ENCODE results near the gene SELE.

Gene SELE

DNA sequence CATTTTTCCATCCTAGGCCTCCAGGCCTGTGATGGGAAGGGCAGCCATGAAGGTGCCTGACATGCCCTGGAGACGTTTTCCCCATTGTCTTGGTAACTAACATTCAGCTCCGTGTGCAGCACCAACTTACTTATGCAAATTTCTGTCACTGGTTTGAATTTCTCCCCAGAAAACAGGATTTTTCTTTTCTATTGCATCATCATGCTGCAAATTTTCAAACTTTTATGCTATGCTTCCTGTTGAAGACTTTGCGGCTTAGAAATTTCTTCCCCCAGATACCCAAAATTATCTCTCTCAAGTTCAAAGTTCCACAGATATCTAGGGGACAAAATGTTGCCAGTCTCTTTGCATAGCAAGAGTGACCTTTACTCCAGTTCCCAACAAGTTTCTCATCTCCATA, 25.2 kb upstream of the SELE start:
- no peak for TF ChIP-seq TAF1 (IDR thresholded peaks at IDR 0.05; ENCODE audit: borderline replicate concordance, insufficient read depth, low read length)
- no peak for TF ChIP-seq SIN3A (IDR thresholded peaks at IDR 0.05; ENCODE audit: borderline replicate concordance, insufficient read depth, low read length)
- no peak for TF ChIP-seq POLR2AphosphoS5 (IDR thresholded peaks at IDR 0.05; ENCODE audit: low read depth, low read length)
- TF ChIP-seq REST (IDR thresholded peaks at IDR 0.05; ENCODE audit: insufficient read depth in 1 of 2, low read depth in 2 of 2, low read length in 2 of 2) = no peak
- no peak for TF ChIP-seq FOXP2 (optimal IDR thresholded peaks at IDR 0.05; ENCODE audit: borderline replicate concordance, extremely low read depth, extremely low read length, insufficient read depth)

DNA sequence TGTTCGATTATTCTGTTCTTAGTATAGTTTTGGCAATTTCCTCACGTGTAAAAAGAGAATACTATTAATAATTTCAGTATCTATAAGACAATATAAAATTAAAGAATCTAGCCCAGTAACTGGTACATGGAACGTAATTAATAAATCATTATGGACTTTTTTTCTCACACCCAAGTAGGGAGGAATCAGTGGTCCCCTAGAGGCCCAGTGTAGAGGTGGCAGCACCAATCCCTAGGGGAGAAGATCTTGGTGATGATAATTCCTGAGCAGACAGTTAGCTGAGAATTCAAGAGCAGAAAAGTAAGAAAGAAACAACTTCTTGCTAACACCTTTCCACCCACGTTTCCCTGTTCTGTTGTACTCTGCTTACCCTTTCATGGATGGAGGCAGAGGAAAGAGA, 19.7 kb upstream of the SELE start:
- TF ChIP-seq TAF1 (IDR thresholded peaks at IDR 0.05; ENCODE audit: borderline replicate concordance, insufficient read depth, low read length) = no peak
- no peak for TF ChIP-seq SIN3A (IDR thresholded peaks at IDR 0.05; ENCODE audit: borderline replicate concordance, insufficient read depth, low read length)
- TF ChIP-seq REST (IDR thresholded peaks at IDR 0.05; ENCODE audit: insufficient read depth in 1 of 2, low read depth in 2 of 2, low read length in 2 of 2) = no peak
- no peak for TF ChIP-seq FOXP2 (optimal IDR thresholded peaks at IDR 0.05; ENCODE audit: borderline replicate concordance, extremely low read depth, extremely low read length, insufficient read depth)
- no peak for TF ChIP-seq POLR2AphosphoS5 (IDR thresholded peaks at IDR 0.05; ENCODE audit: low read depth, low read length)

DNA sequence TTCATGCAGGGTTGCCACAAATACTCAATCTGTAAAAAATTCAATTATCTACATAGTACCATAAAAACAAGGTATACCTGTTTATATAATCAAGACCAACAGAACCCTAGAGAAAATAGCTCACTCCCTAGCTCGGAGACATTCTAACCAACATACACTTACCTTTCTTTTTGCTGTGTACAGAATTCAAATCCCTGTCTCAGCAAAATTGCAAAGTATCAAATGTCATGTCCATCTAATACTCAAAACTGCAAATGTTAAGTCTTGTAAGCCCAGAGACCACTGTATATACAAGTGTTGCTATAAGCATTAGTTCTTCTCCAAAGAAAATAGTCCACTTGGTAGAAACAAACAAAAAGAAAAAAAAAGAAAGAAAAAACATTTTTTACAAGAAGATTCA, 16.2 kb upstream of the SELE start:
- no peak for TF ChIP-seq REST (IDR thresholded peaks at IDR 0.05; ENCODE audit: insufficient read depth in 1 of 2, low read depth in 2 of 2, low read length in 2 of 2)

GRCh38 chr1:169746550-169746949, 12.7 kb upstream of the SELE start:
- no peak for TF ChIP-seq POLR2AphosphoS5 (IDR thresholded peaks at IDR 0.05; ENCODE audit: low read depth, low read length)
- TF ChIP-seq SIN3A (IDR thresholded peaks at IDR 0.05; ENCODE audit: borderline replicate concordance, insufficient read depth, low read length) = no peak
- no peak for TF ChIP-seq REST (IDR thresholded peaks at IDR 0.05; ENCODE audit: insufficient read depth in 1 of 2, low read depth in 2 of 2, low read length in 2 of 2)
- no peak for TF ChIP-seq TAF1 (IDR thresholded peaks at IDR 0.05; ENCODE audit: borderline replicate concordance, insufficient read depth, low read length)
- TF ChIP-seq FOXP2 (optimal IDR thresholded peaks at IDR 0.05; ENCODE audit: borderline replicate concordance, extremely low read depth, extremely low read length, insufficient read depth) = no peak

DNA sequence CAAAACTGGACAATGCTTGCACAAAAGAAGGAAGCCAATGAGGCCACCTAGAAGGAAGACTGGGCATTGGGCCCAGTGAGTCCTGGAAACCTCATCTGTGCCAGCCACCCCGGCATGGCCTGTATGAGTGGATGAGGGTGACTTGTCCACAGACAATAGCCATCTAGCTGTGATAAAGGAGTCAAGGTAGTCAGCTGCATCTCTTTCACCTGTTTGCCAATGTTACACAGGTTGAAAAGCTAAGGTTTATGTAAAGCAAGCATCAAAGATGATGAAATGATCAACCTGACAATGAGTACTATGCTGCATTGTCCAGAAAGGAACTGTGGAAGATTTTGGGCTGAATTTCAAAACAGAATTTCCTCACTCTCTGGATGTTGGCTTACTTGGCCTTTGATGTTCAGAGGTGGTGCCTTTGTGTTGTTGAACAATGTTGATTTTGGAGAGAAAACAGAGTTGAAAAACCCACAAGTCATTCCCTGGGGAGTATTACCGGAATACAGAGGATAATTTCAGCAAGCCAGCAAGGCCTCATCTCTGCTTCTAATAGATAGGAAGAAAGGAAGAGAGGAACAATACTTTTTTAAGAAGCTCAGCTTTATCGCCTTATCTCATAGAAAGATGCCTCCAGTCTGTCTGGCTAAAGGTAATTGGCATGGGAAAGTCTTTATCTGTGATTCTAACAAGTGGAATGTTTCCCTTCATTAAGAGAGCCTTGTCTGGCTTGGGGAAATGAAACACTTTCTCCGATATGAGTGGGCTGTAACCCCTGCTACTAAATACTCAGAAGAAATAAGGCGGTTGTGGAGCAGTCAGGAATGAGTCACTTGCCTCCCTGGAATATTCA, 11.4 kb upstream of the SELE start:
- TF ChIP-seq TAF1 (IDR thresholded peaks at IDR 0.05; ENCODE audit: borderline replicate concordance, insufficient read depth, low read length) (no peak), POLR2AphosphoS5 (IDR thresholded peaks at IDR 0.05; ENCODE audit: low read depth, low read length) (no peak), REST (IDR thresholded peaks at IDR 0.05; ENCODE audit: insufficient read depth in 1 of 2, low read depth in 2 of 2, low read length in 2 of 2) (no peak), SIN3A (IDR thresholded peaks at IDR 0.05; ENCODE audit: borderline replicate concordance, insufficient read depth, low read length) (no peak), FOXP2 (optimal IDR thresholded peaks at IDR 0.05; ENCODE audit: borderline replicate concordance, extremely low read depth, extremely low read length, insufficient read depth) (no peak)

Data from PFSK-1 (cell line).